GM18505 (cell line): ENCODE measurements around the gene C3orf33.
A peak's percentile ranks its signal among the peaks of the same experiment; 100 is the strongest.

ENCODE experiments used
- ATAC-seq: cut with Tn5 transposase; IDR thresholded peaks from one replicate; pipeline ENCODE4 v1.9.1; 2021; ENCODE audit not compliant: unreplicated experiment
- POLR2A ChIP-seq: IDR thresholded peaks from 4 replicates; pipeline ENCODE4 v1.6.1; 2011; ENCODE audit warnings: borderline replicate concordance; ENCODE audit not compliant: insufficient read depth, insufficient read length; ENCODE audit errors: extremely low read depth

Gene C3orf33

GRCh38 chr3:155807823-155808222 is 1.7 kb upstream of the C3orf33 start:
- no peak for TF ChIP-seq POLR2A
- no peak for ATAC-seq

GRCh38 chr3:155805204-155805801 is 775 bp downstream of the C3orf33 start:
- ATAC-seq = peak; percentile 2
- no peak for TF ChIP-seq POLR2A

- no peak for TF ChIP-seq POLR2A
- ATAC-seq = no peak
These were observed 1.8 kb downstream of the C3orf33 start for GRCh38 chr3:155804323-155804722.

DNA sequence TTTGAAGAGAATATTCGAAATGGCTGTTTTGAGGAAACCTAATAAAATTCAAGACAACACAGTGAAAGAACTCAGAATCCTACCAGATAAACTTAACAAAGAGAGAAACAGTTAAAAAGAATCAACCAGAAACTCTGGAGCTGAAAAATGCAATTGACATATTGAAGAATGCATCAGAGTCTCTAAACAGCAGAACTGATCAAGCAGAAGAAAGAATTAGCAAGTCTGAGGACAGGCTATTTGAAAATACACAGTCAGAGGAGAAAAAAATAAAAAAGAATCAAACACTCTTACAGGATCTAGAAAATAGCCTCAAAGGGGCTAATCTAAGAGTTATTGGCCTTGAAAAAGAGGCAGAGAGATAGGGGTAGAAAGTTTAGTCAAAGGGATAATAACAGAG is 13.5 kb downstream of the C3orf33 start:
- no peak for TF ChIP-seq POLR2A
- no peak for ATAC-seq

- TF ChIP-seq POLR2A = no peak
These were observed 14.9 kb downstream of the C3orf33 start for GRCh38 chr3:155791190-155791589.

DNA sequence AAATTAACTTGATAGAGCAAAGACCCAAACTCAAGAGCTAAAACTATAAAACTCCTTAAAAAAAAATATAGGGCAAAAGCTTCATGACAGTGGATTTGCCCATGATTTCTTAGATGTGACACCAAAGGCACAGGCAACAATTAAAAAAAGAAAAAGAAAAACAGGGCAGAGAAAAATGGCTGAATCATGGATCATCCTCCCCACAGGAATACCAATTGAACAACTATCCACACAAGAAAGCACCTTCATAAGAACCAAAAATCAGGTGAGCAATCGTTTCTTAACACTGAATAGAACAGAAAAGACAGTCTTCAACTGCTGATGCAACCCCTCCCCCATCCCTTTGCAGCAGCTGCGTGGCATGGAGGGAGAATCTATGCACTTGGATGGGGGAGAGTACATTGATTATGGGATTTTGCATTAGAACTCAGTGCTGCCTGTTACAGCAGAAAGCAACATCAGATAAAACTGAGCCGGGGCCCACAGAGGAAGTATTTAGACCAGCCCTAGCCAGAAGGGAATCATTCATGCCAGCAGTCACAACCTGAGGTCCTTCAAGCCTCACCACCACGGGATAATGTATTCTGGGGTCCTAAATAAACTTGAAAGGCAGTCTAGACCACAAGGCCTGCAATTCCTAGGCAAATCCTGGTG is 15.7 kb downstream of the C3orf33 start:
- no peak for TF ChIP-seq POLR2A
- no peak for ATAC-seq

More at GRCh38 chr3:155791190-155791589, 14.9 kb downstream of the C3orf33 start:
- no peak for ATAC-seq

DNA sequence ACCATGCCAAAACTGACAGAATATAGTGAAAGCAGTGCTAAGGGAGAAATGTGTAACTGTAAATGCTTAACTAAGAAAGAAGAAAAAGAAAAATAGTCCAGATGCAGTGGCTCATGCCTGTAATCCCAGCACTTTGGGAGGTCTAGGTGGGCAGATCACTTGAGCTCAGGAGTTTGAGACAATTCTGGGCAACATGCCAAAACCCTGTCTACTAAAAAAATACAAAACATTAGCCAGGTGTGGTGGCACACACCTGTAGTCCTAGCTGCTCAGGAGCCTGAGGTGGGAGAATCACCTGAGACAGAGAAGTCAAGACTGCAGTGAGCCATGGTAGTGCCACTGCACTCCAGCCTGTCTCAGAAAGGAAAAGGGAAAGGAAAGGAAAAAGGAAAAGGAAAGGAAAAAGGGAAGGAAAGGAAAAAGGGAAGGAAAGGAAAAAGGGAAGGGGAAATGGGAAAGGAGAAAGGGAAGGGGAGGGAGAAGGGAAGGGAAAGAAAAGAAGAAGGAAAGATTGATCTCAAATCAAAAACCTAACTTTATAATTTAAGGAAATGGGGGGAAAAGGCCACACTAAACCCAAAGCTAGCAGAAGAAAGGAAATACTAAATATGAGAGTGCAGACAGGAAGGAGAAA is 20.3 kb downstream of the C3orf33 start:
- ATAC-seq = no peak
- TF ChIP-seq POLR2A = no peak

GRCh38 chr3:155782390-155782953 is 23.6 kb downstream of the C3orf33 start:
- no peak for ATAC-seq
- TF ChIP-seq POLR2A = no peak

GRCh38 chr3:155780291-155780690 is 25.8 kb downstream of the C3orf33 start:
- no peak for ATAC-seq
- no peak for TF ChIP-seq POLR2A

GRCh38 chr3:155778462-155778861 is 27.6 kb downstream of the C3orf33 start:
- TF ChIP-seq POLR2A = no peak
- no peak for ATAC-seq

DNA sequence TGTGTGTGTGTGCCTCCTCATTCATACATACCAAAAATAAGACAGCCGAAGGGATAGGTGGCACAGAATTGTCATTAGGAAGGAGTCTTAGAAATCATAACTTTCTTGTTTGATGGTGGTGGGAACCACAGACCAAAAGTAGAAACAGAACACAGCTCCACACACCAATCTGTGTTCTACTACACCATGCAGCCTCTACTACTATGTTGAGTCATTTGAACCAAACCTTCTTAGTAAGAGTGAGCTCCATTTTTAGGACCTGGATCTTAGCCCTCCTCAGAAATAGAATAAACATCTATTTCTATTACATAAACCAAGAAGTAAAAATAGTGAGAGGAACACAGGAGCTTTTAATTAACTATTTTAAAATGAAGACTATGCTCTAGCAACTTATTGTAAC is 33.3 kb downstream of the C3orf33 start:
- TF ChIP-seq POLR2A = no peak
- no peak for ATAC-seq

- no peak for TF ChIP-seq POLR2A
- no peak for ATAC-seq
These were observed 35.0 kb downstream of the C3orf33 start for GRCh38 chr3:155771126-155771525.

- no peak for TF ChIP-seq POLR2A
- no peak for ATAC-seq
These were observed 39.9 kb downstream of the C3orf33 start for GRCh38 chr3:155766206-155766605.
